Activated naive CD4-positive, alpha-beta T cell treated with anti-CD3 and anti-CD28 coated beads for 36 hours (primary cell): ENCODE results near the gene TMEM150B. TPM values are rescaled to one million over a fixed set of nuclear protein-coding genes. Genes with fewer than 3 reads are reported as not detected.
A peak's percentile ranks its signal among the peaks of the same experiment; 100 is the strongest.

ENCODE experiments used
- CTCF ChIA-PET: fragments of 350-600 bp; sonication (Branson Sonifier 250); formaldehyde crosslinking; loops from one replicate; lab custom pipeline; 2021; ENCODE audit warnings: antibody characterized with exemption; lab: Charles Lee
- DNase-seq: peaks from one replicate; pipeline ENCODE4 v3.0.0-alpha.2; 2020
- H3K27ac Mint-ChIP-seq: one replicate; pipeline ENCODE4 v1.8.0; 2021; ENCODE audit warnings: mild to moderate bottlenecking, mixed read lengths
- H3K27me3 Mint-ChIP-seq: one replicate; pipeline ENCODE4 v1.8.0; 2021; ENCODE audit warnings: low read depth, mixed read lengths
- H3K36me3 Mint-ChIP-seq: one replicate; pipeline ENCODE4 v1.8.0; 2021; ENCODE audit warnings: low read depth, mixed read lengths
- H3K4me1 Mint-ChIP-seq: one replicate; pipeline ENCODE4 v1.8.0; 2021; ENCODE audit warnings: low read depth, mixed read lengths
- H3K4me3 Mint-ChIP-seq: one replicate; pipeline ENCODE4 v1.8.0; 2021; ENCODE audit warnings: mild to moderate bottlenecking, moderate library complexity, mixed read lengths
- H3K9me3 Mint-ChIP-seq: one replicate; pipeline ENCODE4 v1.8.0; 2021; ENCODE audit warnings: mixed read lengths
- intact Hi-C: fragments of 100-400 bp; cut with micrococcal nuclease; formaldehyde crosslinking; loops from one replicate; pipeline ENCODE4 v1.15.1; 2023
- total RNA-seq, 2 experiments: library from RNA; stranded (reverse); gene quantifications; one replicate each; pipeline ENCODE4 v1.2.3, GENCODE V29; 2021

Gene TMEM150B, protein sequence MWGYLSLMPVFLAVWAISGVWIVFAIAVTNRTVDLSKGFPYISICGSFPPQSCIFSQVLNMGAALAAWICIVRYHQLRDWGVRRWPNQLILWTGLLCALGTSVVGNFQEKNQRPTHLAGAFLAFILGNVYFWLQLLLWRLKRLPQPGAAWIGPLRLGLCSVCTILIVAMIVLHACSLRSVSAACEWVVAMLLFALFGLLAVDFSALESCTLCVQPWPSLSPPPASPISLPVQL
- not detected for total RNA-seq

DNA sequence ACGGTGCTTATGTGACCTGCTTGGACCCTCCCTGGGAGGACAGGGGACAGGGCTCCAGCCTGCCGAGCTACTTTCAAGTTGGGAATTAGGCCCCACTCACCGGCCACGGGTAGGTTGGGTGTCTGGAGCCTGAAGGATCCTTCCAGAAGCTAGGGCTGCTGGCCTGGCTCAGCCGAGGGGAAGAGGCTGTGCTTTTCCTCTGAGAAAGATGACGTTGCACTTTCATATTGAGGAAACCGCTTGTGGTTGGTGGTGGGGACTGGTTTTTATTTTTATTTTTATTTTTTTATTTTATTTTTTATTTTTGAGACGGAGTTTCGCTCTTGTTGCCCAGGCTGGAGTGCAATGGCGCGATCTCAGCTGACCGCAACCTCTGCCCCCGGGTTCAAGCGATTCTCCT lies at the start of gene TMEM150B:
TSS of gene TMEM150B (minus strand) at position 170 of the 400 bp plus-strand sequence. CDS start 4,305 bp downstream, outside the sequence.
- Mint-ChIP-seq H3K4me1 (no peaks in the 10 kb centered on the region), H3K27me3 (peaks cover 6% of the 10 kb centered on the region), H3K27ac (no peak within 1 kb of the TSS), H3K4me3 (no peak within 1 kb of the TSS), H3K36me3 (no peaks in the 10 kb centered on the region), H3K9me3 (no peaks in the 10 kb centered on the region)
- DNase-seq: no peak
- CTCF ChIA-PET: no interaction called here
- intact Hi-C loops: no loop called here

DNA sequence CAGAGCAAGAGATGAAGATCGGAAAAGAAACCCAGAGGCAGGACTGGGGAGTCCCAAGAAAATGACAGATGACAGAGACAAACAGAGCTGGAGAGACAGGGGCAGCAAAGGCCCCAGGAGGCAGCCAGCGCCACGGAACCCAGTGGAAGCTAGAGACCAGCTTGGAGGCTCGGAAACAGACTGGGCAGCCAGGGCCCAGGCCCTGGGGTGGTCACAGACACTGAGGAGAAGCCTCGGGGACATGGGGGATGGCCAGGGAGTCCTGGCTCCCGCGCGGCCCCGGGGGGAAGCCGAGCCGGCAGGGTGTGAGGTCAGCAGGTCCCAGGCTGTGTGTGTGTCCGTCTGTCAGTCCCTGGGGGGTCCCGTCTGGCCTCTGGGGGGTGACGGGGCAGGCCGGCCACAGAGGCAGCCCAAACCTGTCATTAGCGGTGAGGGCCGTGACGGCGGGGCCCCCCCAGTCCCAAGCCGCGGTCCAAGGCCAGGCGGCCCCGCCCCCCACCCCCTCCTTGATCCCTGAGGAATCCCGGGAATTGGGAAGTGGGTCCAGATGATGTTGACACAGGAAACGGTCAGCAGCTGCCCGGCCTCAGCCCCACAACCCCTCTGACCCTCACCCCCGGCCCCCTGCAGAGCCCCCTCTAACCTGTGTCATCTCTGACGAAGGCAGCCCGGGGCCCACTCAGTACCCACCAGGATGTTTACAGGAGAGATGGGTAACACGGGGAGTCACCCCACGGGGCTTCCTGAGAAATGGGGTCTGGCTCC lies 49.0 kb upstream of the TMEM150B start:
- no peaks in the 10 kb centered on the region for H3K9me3 Mint-ChIP-seq
- no peaks in the 10 kb centered on the region for H3K36me3 Mint-ChIP-seq
- intact Hi-C loops: no loop called here
- H3K4me3 Mint-ChIP-seq: no peak overlapping the region
- H3K4me1 Mint-ChIP-seq: peaks cover 21% of the 10 kb centered on the region
- no peak for DNase-seq
- H3K27me3 Mint-ChIP-seq: peaks cover 41% of the 10 kb centered on the region
- CTCF ChIA-PET: no interaction called here
- H3K27ac Mint-ChIP-seq: no peak overlapping the region

- no peak for DNase-seq
- H3K4me1 Mint-ChIP-seq: peaks cover 21% of the 10 kb centered on the region
- no peaks in the 10 kb centered on the region for H3K36me3 Mint-ChIP-seq
- CTCF ChIA-PET: no interaction called here
- intact Hi-C loops: no loop called here
- H3K27me3 Mint-ChIP-seq: peaks cover 45% of the 10 kb centered on the region
- no peaks in the 10 kb centered on the region for H3K9me3 Mint-ChIP-seq
- no peak overlapping the region for H3K27ac Mint-ChIP-seq
- no peak overlapping the region for H3K4me3 Mint-ChIP-seq
Measured at GRCh38 chr19:55373306-55373992, 48.3 kb upstream of the TMEM150B start.

GRCh38 chr19:55372316-55373081 lies 47.4 kb upstream of the TMEM150B start:
- Mint-ChIP-seq H3K9me3 (no peaks in the 10 kb centered on the region), H3K36me3 (no peaks in the 10 kb centered on the region), H3K27ac (no peak overlapping the region), H3K4me1 (peaks cover 21% of the 10 kb centered on the region), H3K4me3 (no peak overlapping the region), H3K27me3 (peaks cover 47% of the 10 kb centered on the region)
- CTCF ChIA-PET: no interaction called here
- DNase-seq: no peak
- intact Hi-C loops: no loop called here

DNA sequence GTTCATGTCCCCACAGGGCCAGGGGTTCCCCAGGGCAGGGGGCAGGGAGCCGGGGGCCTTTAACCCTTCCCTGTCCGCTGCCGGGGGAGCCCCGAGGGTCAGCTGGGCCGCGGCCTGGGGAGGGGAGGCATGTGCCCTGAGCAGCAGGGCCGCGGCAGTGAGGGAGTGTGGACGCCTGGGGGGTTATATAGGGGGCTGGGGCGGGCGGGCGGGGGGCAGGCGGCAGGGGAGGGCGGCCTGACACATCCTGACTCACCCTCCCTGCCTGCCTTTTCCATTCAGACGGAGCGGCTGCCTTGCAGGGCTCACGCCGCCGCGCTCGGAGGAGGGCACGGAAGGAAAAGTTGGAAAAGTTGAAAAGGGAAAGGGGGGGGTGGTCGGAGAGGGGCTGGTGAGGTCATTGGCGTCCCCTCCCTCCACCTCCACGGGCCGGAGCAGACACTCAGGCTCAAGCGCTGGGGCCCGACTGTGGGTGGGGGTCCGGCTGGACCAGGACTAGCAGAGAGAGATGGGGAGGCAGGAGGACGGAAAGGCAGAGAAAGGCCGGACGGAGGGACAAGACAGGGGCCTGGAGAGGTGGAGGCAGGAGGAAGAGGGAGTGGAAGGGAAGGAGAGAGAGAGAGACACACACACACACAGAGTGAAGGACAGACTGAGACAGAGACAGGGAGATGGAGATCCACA lies 45.3 kb upstream of the TMEM150B start, which contains the start of gene IL11:
TSS of gene IL11 (minus strand) at position 159 of the 684 bp plus-strand sequence. CDS start at position 6, 153 bp downstream.
- no peaks in the 10 kb centered on the region for H3K36me3 Mint-ChIP-seq
- no peak for DNase-seq
- H3K27ac Mint-ChIP-seq: no peak within 1 kb of the TSS
- H3K9me3 Mint-ChIP-seq: no peaks in the 10 kb centered on the region
- intact Hi-C loops: no loop called here
- peak within 1 kb of the TSS; percentile 36 for H3K4me3 Mint-ChIP-seq
- peaks cover 47% of the 10 kb centered on the region for H3K27me3 Mint-ChIP-seq
- H3K4me1 Mint-ChIP-seq: peaks cover 19% of the 10 kb centered on the region
- CTCF ChIA-PET: no interaction called here

GRCh38 chr19:55369653-55370304 lies 44.6 kb upstream of the TMEM150B start:
- Mint-ChIP-seq H3K9me3 (no peaks in the 10 kb centered on the region), H3K27me3 (peaks cover 45% of the 10 kb centered on the region), H3K27ac (no peak overlapping the region), H3K36me3 (no peaks in the 10 kb centered on the region), H3K4me1 (peaks cover 19% of the 10 kb centered on the region), H3K4me3 (peak overlapping the region; percentile 36)
- CTCF ChIA-PET: no interaction called here
- intact Hi-C loops: no loop called here
- peak; percentile 41 for DNase-seq

GRCh38 chr19:55368701-55369563 lies 43.8 kb upstream of the TMEM150B start:
- peaks cover 45% of the 10 kb centered on the region for H3K27me3 Mint-ChIP-seq
- DNase-seq: no peak
- peaks cover 18% of the 10 kb centered on the region for H3K4me1 Mint-ChIP-seq
- CTCF ChIA-PET: interaction anchor here (0.7 kb wide), 1 partner anchor 47 kb away, joined by 3 read pairs; no protein-coding TSS in a partner anchor
- no peak overlapping the region for H3K27ac Mint-ChIP-seq
- H3K9me3 Mint-ChIP-seq: no peaks in the 10 kb centered on the region
- intact Hi-C loops: no loop called here
- H3K36me3 Mint-ChIP-seq: no peaks in the 10 kb centered on the region
- no peak overlapping the region for H3K4me3 Mint-ChIP-seq

GRCh38 chr19:55368106-55368505 lies 43.0 kb upstream of the TMEM150B start:
- intact Hi-C loops: no loop called here
- CTCF ChIA-PET: no interaction called here
- H3K36me3 Mint-ChIP-seq: no peaks in the 10 kb centered on the region
- peaks cover 39% of the 10 kb centered on the region for H3K27me3 Mint-ChIP-seq
- DNase-seq: no peak
- H3K27ac Mint-ChIP-seq: no peak overlapping the region
- H3K4me3 Mint-ChIP-seq: no peak overlapping the region
- H3K9me3 Mint-ChIP-seq: no peaks in the 10 kb centered on the region
- H3K4me1 Mint-ChIP-seq: peaks cover 14% of the 10 kb centered on the region

DNA sequence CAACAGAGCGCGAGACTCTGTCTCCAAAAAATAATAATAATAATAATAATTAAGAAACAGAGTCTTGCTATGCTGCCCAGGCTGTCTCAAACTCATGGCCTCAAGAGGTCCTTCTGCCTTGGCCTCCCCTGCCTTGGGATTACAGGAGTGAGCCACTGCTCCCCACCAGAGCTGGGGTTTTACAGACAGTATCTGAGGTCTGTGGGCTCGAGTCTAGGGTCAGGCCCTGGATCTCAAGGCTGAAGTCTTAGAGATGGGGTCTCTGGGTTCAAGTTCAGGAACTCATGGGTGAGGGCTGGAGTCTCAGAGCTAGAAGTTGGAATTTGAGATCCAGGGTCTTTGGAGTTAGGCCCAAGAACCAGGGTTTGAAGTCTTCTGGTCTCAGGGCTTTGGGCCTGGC lies 41.6 kb upstream of the TMEM150B start:
- Mint-ChIP-seq H3K4me3 (no peak overlapping the region), H3K27ac (no peak overlapping the region), H3K9me3 (no peaks in the 10 kb centered on the region), H3K27me3 (peaks cover 29% of the 10 kb centered on the region), H3K4me1 (peaks cover 9% of the 10 kb centered on the region), H3K36me3 (no peaks in the 10 kb centered on the region)
- intact Hi-C loops: no loop called here
- no peak for DNase-seq
- CTCF ChIA-PET: no interaction called here

GRCh38 chr19:55365964-55366363 lies 40.8 kb upstream of the TMEM150B start:
- no peaks in the 10 kb centered on the region for H3K9me3 Mint-ChIP-seq
- intact Hi-C loops: no loop called here
- CTCF ChIA-PET: no interaction called here
- no peak overlapping the region for H3K4me3 Mint-ChIP-seq
- H3K36me3 Mint-ChIP-seq: no peaks in the 10 kb centered on the region
- H3K27me3 Mint-ChIP-seq: peaks cover 20% of the 10 kb centered on the region
- H3K27ac Mint-ChIP-seq: no peak overlapping the region
- no peak for DNase-seq
- H3K4me1 Mint-ChIP-seq: peaks cover 7% of the 10 kb centered on the region
